NCI-H1694 treated with DMSO at 0.1 percent for 48 hours (cell line): ENCODE data around the gene MPI.
A peak's percentile ranks its signal among the peaks of the same experiment; 100 is the strongest.
"Not testable (repeated sequence)": the region's sequence is repeated elsewhere in the genome, so short reads cannot be mapped to it uniquely, and the experiment has no call there.

Experiments used
- DNase-seq: peaks from one replicate; lab custom pipeline; 2025; lab: John Stamatoyannopoulos, UW

MPI gene

GRCh38 chr15:74892931-74893330, 3.1 kb downstream of the MPI start:
- no peak for DNase-seq

DNA sequence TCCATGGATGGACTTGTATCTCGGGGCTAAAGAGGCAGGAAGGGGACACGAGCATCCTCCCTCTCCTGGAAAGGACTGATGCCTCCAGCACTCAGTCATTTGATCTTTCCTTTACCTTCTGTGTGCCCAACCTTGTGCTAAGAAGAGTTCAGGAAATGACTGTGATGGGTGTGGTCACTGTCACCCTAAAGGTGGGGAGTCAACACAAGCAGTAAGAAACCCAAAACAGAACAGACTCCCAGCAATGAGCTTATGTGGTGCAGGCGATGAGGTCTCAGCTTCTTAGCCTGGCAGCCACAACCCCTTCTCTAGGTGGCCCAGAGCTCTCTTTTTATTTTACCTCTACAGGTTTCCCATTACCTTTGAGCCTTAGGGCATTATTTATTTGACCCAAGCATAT, 3.8 kb downstream of the MPI start:
- no peak for DNase-seq

- DNase-seq: not testable (repeated sequence)
These were observed 4.5 kb downstream of the MPI start for GRCh38 chr15:74894383-74894782.

DNA sequence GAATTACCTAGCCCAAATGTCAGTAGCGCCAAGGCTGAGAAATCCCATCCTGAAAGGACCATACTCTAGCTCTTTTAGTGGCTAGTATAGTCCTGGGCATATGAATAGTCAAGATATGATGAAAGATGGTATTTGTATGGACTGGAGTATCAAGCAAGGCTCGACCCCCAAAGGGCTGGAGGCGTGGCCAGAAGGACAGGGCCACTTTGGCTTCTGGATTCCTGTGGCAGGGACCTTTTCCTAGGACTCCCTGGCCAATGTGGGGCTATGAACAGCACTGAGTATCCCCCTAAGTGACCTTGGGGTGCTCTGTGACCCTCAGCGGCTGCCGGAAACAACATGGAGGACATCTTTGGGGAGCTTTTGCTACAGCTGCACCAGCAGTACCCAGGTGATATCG, 6.0 kb downstream of the MPI start:
- DNase-seq: no peak

- DNase-seq: no peak
These were observed 6.5 kb downstream of the MPI start for GRCh38 chr15:74896316-74896715.

- no peak for DNase-seq
These were observed 7.5 kb downstream of the MPI start for GRCh38 chr15:74897300-74897701.

- peak; percentile 21 for DNase-seq
These were observed 11.8 kb downstream of the MPI start for GRCh38 chr15:74901612-74902063.

- no peak for DNase-seq
These were observed 12.6 kb downstream of the MPI start for GRCh38 chr15:74902295-74903075.

DNA sequence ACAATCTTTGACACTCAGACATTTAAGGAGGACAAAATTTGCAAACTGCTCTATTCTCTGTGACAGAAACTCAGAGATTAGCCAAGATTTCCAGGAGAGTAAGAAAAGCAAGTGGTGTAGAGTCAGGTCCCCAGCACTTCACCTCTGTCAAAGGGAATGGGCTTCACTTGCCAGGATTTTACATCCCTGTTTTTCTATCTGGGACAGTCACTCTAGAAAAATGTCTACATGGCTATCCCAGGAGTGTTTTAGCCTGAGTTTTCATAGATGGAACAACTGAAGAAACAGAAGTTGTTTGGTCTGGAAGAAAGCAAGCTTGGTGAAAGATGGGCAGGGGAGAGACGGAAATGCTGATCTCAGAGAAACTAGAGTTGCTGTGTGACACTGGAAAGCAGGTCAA, 13.8 kb downstream of the MPI start:
- no peak for DNase-seq

DNA sequence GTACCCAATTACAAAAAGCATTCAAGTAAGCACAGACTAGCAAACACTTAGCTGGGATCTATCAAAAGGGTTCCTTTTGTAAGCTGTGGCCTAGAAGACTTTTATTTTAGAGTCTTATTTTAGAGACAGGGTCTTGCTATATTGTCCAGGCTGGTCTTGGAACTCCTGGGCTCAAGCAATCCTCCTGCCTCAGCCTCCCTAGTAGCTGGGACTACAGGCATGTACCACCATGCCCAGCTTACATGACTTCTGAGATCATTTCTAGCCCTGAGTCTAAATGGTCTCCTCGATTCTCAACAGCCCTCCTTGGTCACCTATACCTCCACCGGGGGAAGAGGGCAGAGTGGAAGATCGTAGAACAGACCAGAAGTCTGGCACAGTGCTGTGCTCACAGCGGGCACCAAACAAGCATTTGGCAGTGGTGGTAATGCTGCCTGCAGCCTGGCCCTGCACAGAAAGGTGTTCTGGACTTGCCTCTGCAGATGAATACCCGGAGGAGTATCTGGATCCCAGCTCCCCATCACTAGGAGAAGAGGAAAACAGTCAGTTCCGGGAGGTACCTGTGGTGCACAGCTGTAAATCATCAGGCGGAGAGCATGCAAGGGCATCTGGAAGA, 14.5 kb downstream of the MPI start:
- no peak for DNase-seq

DNA sequence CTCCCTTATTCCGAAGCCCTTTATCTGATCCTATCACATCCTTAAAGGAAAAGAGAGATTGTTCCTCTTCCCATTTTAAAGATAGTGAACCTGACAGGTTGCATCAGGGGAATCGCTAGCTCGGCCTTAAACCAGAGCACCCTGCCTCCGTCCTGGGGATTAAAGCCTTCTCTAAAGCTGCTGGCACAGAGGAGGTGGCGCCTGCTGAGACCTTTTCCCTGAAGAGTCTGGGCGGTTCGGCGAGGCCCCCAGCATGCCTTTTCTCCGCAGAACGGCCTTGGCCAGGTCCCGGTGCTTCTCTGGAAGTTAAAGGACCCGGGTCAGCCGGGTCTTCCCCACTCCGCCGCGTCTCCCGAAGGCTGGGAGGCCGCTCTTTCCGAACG, 16.2 kb downstream of the MPI start:
- no peak for DNase-seq

DNA sequence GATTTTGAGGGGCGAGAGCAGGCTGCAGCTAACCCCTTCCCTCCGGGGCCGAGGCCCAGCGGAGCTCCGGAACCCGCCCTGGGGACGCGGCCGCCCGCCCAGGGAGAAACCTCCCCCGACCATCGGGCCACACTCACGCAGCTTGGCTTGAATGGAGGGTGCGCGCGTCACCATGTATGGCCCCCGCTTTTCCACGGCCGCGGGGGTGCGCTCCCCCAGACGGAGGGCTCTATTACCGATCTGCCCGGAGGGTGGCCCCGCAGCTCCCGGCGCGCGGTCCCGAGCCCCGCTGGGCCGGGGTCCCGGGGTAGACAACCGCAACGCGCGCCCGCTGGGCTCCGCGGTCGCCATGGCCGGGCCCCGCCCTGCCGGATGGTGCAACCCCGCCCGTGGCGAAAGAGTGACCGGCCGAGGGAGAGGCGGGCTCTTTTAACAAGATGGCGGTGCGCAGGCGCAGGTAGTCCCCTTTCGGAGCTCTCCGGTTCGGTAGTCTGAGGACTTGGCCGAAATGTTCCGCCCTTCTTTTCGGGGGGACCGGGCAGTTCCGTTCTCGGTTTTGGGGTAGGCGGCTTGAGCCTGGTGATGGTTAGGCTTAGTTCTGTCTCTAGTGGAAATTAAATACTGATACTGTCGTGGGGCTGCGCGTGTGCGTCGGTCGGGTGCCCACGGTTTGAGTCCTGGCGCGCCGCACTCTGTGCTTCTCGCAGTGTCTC, 16.8 kb downstream of the MPI start, which contains the start of gene FAM219B:
Gene FAM219B, minus strand, starts transcription at position 402 of the 713 bp plus-strand sequence. Its CDS starts 51 bp downstream, at position 351.
- DNase-seq: peak; percentile 40

DNA sequence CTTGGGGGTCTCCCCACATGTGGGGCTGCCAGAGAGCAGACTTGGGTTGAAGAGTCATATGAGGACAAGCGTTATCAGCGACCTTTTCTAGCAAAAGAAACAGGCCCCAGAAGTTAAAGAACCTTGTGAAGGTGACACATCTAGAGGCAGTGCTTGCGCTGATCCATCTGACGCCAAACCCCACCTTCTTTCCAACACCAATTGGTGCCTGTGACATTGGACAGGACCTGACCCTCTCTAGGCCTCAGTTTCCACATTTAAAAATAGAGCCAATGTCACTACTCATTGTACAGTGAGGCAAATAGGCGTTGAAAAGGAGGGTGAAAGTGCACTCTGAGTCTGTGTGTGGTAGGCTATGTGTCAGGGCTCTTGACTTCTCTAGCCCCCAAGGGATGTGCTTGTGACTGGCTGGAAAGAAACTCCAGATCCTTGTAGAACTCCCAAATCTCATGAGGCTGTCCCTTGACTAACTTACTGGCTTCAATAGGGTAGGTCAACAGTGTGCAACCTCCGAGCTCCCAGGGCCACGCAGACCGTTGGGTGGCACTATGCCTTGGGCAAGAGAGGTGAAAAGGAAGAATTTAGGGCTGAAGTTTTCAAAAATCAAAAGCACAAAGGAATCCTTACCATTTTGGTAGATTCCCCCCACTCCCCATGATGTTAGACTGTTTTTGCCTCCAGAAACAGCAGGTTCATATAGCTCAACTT, 17.5 kb downstream of the MPI start:
- no peak for DNase-seq

GRCh38 chr15:74908635-74909034, 18.8 kb downstream of the MPI start:
- DNase-seq: no peak

GRCh38 chr15:74913041-74913440, 23.2 kb downstream of the MPI start:
- no peak for DNase-seq

DNA sequence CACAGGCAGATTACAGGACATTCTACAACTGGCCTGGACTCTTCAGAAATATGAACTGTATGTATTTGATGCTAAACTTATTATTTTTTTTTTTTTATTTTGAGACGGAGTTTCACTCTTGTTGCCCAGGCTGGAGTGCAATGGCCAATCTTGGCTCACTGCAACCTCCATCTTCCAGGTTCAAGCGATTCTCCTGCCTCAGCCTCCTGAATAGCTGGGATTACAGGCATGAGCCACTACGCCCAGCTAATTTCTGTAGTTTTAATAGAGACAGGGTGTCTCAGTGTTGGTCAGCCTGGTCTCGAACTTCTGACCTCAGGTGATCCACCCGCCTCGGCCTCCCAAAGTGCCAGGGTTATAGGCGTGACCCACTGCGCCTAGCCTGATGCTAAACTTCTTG, 24.0 kb downstream of the MPI start:
- DNase-seq: not testable (repeated sequence)

GRCh38 chr15:74917676-74918075, 27.8 kb downstream of the MPI start:
- DNase-seq: no peak

DNA sequence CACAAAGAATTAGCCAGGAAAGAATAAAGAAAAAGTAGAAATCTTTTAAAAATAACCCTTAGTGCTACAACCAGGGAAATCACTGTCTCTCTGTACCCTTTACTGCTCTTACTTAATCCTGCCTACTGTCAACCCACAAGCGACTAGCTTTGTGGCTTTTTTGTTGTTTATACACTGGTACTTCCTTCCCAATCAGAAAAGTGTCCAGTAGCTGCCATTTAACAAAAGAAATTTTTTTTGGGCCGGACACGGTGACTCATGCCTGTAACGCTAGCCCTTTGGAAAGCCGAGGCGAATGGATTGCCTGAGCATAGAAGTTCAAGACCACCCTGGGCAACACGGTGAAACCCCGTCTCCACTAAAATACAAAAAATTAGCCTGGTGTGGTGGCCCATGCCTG, 30.6 kb downstream of the MPI start:
- DNase-seq: no peak

- no peak for DNase-seq
These were observed 34.7 kb downstream of the MPI start for GRCh38 chr15:74924525-74924924.

GRCh38 chr15:74928771-74929198, 38.9 kb downstream of the MPI start:
- no peak for DNase-seq

GRCh38 chr15:74933573-74933972, 43.7 kb downstream of the MPI start:
- DNase-seq: no peak

- DNase-seq: not testable (repeated sequence)
These were observed 45.4 kb downstream of the MPI start for GRCh38 chr15:74935193-74935592.
